Endothelial cell of umbilical vein (primary cell): Measurements from ENCODE around the gene MREG. TPM values are rescaled to one million over a fixed set of nuclear protein-coding genes. Genes with fewer than 3 reads are reported as not detected.

Experiments
- BruUV-seq: library from RNA; stranded (reverse); fragments of 400-500 nt; replicated peaks from 2 replicates; lab custom pipeline; 2021; lab: Mats Ljungman, UMichigan
- CTCF ChIA-PET: fragments of 300-600, 350-600 bp; sonication (Branson Sonifier 250); formaldehyde crosslinking; loops from one replicate; lab custom pipeline; 2021; ENCODE audit warnings: antibody characterized with exemption, inconsistent platforms; lab: Charles Lee
- POLR2A ChIA-PET: fragments of 300-600, 350-600 bp; sonication (Branson Sonifier 250); formaldehyde crosslinking; loops from one replicate; lab custom pipeline; 2021; ENCODE audit warnings: antibody characterized with exemption, inconsistent platforms; lab: Charles Lee
- DNase-seq: peaks from one replicate; pipeline ENCODE4 v3.0.0-alpha.2; 2011; ENCODE audit warnings: low read depth, low spot score
- FAIRE-seq: peaks from 2 replicates; lab custom pipeline; 2011; peaks lifted over from hg19 to GRCh38; lab: Jason Lieb, UNC
- H2AFZ ChIP-seq: 2 replicates; pipeline ENCODE4 v1.6.0; 2012; ENCODE audit warnings: low read depth, low read length, control low read depth, inconsistent platforms
- H3K27ac ChIP-seq: 2 replicates; pipeline ENCODE4 v1.5.1; 2011; ENCODE audit warnings: low read depth, mild to moderate bottlenecking, control low read depth, low read length, moderate library complexity; ENCODE audit not compliant: insufficient read depth
- H3K27me3 ChIP-seq, 2 experiments: 2 replicates each; pipeline versions ENCODE4 v1.6.0 to v1.6.1; 2011; ENCODE audit warnings: low read length in 2 of 2, mixed read lengths in 1 of 2; ENCODE audit not compliant: control insufficient read depth in 2 of 2, insufficient read depth in 2 of 2
- H3K36me3 ChIP-seq, 2 experiments: 2 replicates in 1 of 2; 3 replicates in 1 of 2; pipeline ENCODE4 v1.5.1; 2011; ENCODE audit warnings: low read length in 2 of 2, mild to moderate bottlenecking in 1 of 2, moderate library complexity in 1 of 2; ENCODE audit not compliant: control insufficient read depth in 2 of 2, insufficient read depth in 2 of 2; ENCODE audit errors: extremely low read depth in 1 of 2
- H3K4me1 ChIP-seq: 3 replicates; pipeline ENCODE4 v1.5.1; 2011; ENCODE audit warnings: mild to moderate bottlenecking, low read length; ENCODE audit not compliant: control insufficient read depth, insufficient read depth; ENCODE audit errors: extremely low read depth
- H3K4me2 ChIP-seq: 2 replicates; pipeline ENCODE4 v1.6.1; 2011; ENCODE audit warnings: low read length, control low read depth, mixed read lengths; ENCODE audit not compliant: insufficient read depth
- H3K4me3 ChIP-seq, 3 experiments: fragments of 200-600 bp in 1 of 3; sonication (generic), shearing (Covaris generic) in 1 of 3; replicated peaks in 1 of 3; 2 replicates each; pipeline ENCODE4 v1.5.1; 2011 to 2016; ENCODE audit warnings: control low read depth in 3 of 3, low read length in 3 of 3, mild to moderate bottlenecking in 2 of 3, inconsistent platforms in 1 of 3, low read depth in 1 of 3, moderate library complexity in 1 of 3; ENCODE audit not compliant: insufficient read depth in 1 of 3
- H3K79me2 ChIP-seq: 2 replicates; pipeline ENCODE4 v1.6.0; 2012; ENCODE audit warnings: low read length, inconsistent platforms; ENCODE audit not compliant: control insufficient read depth, insufficient read depth
- H3K9ac ChIP-seq: replicated peaks from 2 replicates; pipeline ENCODE3; 2011; ENCODE audit warnings: low read length, control low read depth; ENCODE audit not compliant: insufficient read depth; ENCODE audit errors: extremely low read depth
- H3K9me1 ChIP-seq: replicated peaks from 3 replicates; pipeline ENCODE4 v1.6.0; 2011; ENCODE audit warnings: mild to moderate bottlenecking, low read length; ENCODE audit not compliant: control insufficient read depth, insufficient read depth; ENCODE audit errors: extremely low read depth
- H3K9me3 ChIP-seq: replicated peaks from 2 replicates; pipeline ENCODE4 v1.5.1; 2012; ENCODE audit warnings: low read length, inconsistent platforms; ENCODE audit not compliant: control insufficient read depth, insufficient read depth
- H4K20me1 ChIP-seq: replicated peaks from 2 replicates; pipeline ENCODE3; 2011; ENCODE audit warnings: mild to moderate bottlenecking, low read length; ENCODE audit not compliant: control insufficient read depth, insufficient read depth; ENCODE audit errors: extremely low read depth
- EZH2 ChIP-seq: IDR thresholded peaks from 2 replicates; pipeline ENCODE4 v1.6.1; 2012; ENCODE audit warnings: borderline replicate concordance, low read depth, mild to moderate bottlenecking, moderate library complexity, low read length, inconsistent platforms; ENCODE audit not compliant: severe bottlenecking
- FOS ChIP-seq: IDR thresholded peaks from 2 replicates; pipeline ENCODE4 v1.6.1; 2011; ENCODE audit warnings: mild to moderate bottlenecking, low read length, moderate library complexity, borderline replicate concordance; ENCODE audit not compliant: insufficient read depth
- GATA2 ChIP-seq: IDR thresholded peaks from 2 replicates; pipeline ENCODE4 v1.7.0; 2011; ENCODE audit warnings: low read depth, mild to moderate bottlenecking, moderate library complexity, mixed read lengths, low read length; ENCODE audit not compliant: insufficient read length, insufficient read depth
- JUN ChIP-seq: IDR thresholded peaks from 2 replicates; pipeline ENCODE4 v1.6.1; 2011; ENCODE audit warnings: borderline replicate concordance, low read depth; ENCODE audit not compliant: insufficient read length, insufficient read depth
- MYC ChIP-seq: IDR thresholded peaks from one replicate; pipeline ENCODE4 v1.6.1; 2011; ENCODE audit warnings: mild to moderate bottlenecking, low read depth, low read length
- POLR2A ChIP-seq: IDR thresholded peaks from 2 replicates; pipeline ENCODE4 v1.6.1; 2012; ENCODE audit warnings: low read depth, mild to moderate bottlenecking, control low read depth, low read length
- POLR2AphosphoS5 ChIP-seq: IDR thresholded peaks from 2 replicates; pipeline ENCODE4 v1.6.1; 2012; ENCODE audit warnings: low read depth, mild to moderate bottlenecking, control low read depth, low read length, moderate library complexity; ENCODE audit not compliant: insufficient read depth
- dilution Hi-C: fragments of 300-500 bp; cut with MboI; formaldehyde crosslinking; loops from one replicate; pipeline ENCODE4 v1.15.0; 2019; ENCODE audit warnings: low sequenced_read_pairs; ENCODE audit not compliant: extremely low pct_ligation_motif_present
- intact Hi-C: fragments of 100-400 bp; cut with micrococcal nuclease; formaldehyde crosslinking; loops from one replicate; pipeline ENCODE4 v1.10.0; 2022
- polyA plus RNA-seq, 4 experiments: library from polyadenylated mRNA; depleted of rRNA in 3 of 4; stranded (reverse) in 3 of 4; unstranded in 1 of 4; fragments of >200 nt; gene quantifications; 2 replicates each; pipeline versions ENCODE4 v1.2.1 to v1.2.3, GENCODE V29; 2011 to 2012; ENCODE audit warnings: missing spikeins in 1 of 4
- total RNA-seq: library from RNA; stranded (reverse); gene quantifications from 2 replicates; pipeline ENCODE4 v1.2.3, GENCODE V29; 2021
- TF ChIP-seq, protein P1 (sequence below): IDR thresholded peaks from 2 replicates; pipeline ENCODE4 v1.6.1; 2011; ENCODE audit not compliant: insufficient read depth, insufficient read length
- TF ChIP-seq, protein P2 (sequence below), 2 donors: IDR thresholded peaks; 1 replicate in 1 of 2; 2 replicates in 1 of 2; pipeline ENCODE4 v1.5.1; 2011; ENCODE audit warnings: low read length in 2 of 2, mild to moderate bottlenecking in 2 of 2, moderate library complexity in 2 of 2, control low read depth in 1 of 2, inconsistent platforms in 1 of 2, low read depth in 1 of 2; ENCODE audit not compliant: insufficient read depth in 1 of 2; ENCODE audit errors: extremely low read depth in 1 of 2

Gene MREG
- total and polyA plus RNA-seq, 2 donors (not counting 3 experiments of a cell fraction or from before 2014, with no cell fraction given) = 0.41 to 3.9 TPM

DNA sequence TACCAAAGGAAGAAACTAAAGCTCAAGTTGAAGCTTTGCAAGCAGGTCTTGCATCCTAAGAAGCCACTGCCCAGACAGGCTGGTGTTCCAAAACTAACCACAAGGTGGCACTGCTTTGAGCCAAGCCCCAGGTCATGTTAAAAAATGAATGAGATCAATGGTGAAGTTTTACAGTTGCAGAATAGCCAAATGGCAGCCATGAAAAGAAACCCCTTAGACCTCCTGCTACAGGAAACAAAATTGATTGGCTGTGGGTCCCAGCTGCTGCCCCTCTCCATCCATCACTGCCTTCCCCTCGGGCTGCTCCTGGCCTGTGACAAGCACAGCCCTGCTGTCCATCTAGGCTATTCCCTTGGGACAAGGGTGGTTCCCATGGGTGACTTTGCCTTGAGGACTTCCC, 20.7 kb upstream of the MREG start:
- Histone ChIP-seq H3K4me1 (no peaks in the 10 kb centered on the region), H3K79me2 (no peaks in the 10 kb centered on the region), H2AFZ (no peak overlapping the region), H3K4me3 (no peak overlapping the region), H3K9me3 (no peaks in the 10 kb centered on the region), H3K9me1 (no peaks in the 10 kb centered on the region), H3K27me3 (no peaks in the 10 kb centered on the region), H4K20me1 (no peaks in the 10 kb centered on the region), H3K9ac (no peak overlapping the region), H3K4me2 (no peak overlapping the region), H3K36me3 (no peaks in the 10 kb centered on the region), H3K27ac (no peak overlapping the region)
- no TSS peak for BruUV-seq
- ChIA-PET POLR2A (no interaction called here), CTCF (interaction anchor here (0.7 to 3.6 kb wide), 15 partner anchors 9 to 632 kb away, joined by 3 to 19 read pairs (median 4); partner anchors contain the start of genes PECR, TMEM169 and XRCC5)
- peak; percentile 77 for DNase-seq
- intact Hi-C loops (loop anchor here (1.0 kb wide), 3 partner anchors 71 to 632 kb away; partner anchors contain the start of gene XRCC5), dilution Hi-C loops (no loop called here)
- peak; percentile 84 for FAIRE-seq
- TF ChIP-seq, protein P1, sequence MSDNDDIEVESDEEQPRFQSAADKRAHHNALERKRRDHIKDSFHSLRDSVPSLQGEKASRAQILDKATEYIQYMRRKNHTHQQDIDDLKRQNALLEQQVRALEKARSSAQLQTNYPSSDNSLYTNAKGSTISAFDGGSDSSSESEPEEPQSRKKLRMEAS = no peak
- TF ChIP-seq, protein P2, sequence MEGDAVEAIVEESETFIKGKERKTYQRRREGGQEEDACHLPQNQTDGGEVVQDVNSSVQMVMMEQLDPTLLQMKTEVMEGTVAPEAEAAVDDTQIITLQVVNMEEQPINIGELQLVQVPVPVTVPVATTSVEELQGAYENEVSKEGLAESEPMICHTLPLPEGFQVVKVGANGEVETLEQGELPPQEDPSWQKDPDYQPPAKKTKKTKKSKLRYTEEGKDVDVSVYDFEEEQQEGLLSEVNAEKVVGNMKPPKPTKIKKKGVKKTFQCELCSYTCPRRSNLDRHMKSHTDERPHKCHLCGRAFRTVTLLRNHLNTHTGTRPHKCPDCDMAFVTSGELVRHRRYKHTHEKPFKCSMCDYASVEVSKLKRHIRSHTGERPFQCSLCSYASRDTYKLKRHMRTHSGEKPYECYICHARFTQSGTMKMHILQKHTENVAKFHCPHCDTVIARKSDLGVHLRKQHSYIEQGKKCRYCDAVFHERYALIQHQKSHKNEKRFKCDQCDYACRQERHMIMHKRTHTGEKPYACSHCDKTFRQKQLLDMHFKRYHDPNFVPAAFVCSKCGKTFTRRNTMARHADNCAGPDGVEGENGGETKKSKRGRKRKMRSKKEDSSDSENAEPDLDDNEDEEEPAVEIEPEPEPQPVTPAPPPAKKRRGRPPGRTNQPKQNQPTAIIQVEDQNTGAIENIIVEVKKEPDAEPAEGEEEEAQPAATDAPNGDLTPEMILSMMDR (IDR thresholded peaks at IDR 0.05; ENCODE audit: extremely low read depth in 1 of 2, insufficient read depth in 1 of 2, low read depth in 1 of 2, low read length in 2 of 2) = peak; percentile 84 to 86

DNA sequence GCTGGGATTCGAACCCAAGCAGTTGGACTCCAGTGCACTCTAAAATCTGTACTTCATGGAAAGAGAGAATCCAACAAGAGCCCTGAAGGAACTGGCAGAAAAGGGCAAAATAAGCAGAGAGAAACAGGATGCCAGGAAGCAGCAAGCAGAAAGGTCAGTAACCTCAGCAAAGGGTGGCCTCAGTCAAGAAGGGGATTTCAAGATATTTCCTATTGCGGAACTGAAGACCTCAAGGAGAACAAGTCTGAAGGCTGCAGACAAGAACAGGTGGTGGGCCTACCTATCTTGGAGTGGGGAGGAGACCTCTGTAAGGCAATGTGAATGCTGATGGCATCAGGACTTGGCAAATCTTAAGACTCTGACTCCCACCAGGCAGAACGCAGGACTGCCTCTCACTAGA, 20.1 kb upstream of the MREG start:
- POLR2A ChIA-PET = no interaction called here

More for the DNA sequence above, 20.1 kb upstream of the MREG start:
- Histone ChIP-seq H3K79me2 (no peaks in the 10 kb centered on the region), H3K9me3 (no peaks in the 10 kb centered on the region), H3K27ac (no peak overlapping the region), H3K9me1 (no peaks in the 10 kb centered on the region), H3K4me2 (no peak overlapping the region), H3K4me1 (no peaks in the 10 kb centered on the region), H3K4me3 (no peak overlapping the region), H3K36me3 (no peaks in the 10 kb centered on the region), H4K20me1 (no peaks in the 10 kb centered on the region), H2AFZ (no peak overlapping the region), H3K27me3 (no peaks in the 10 kb centered on the region), H3K9ac (no peak overlapping the region)
- dilution Hi-C loops = no loop called here
- CTCF ChIA-PET = interaction anchor here (0.7 to 3.6 kb wide), 15 partner anchors 8 to 633 kb away, joined by 3 to 19 read pairs (median 4); partner anchors contain the start of genes PECR, TMEM169 and XRCC5
- no peak for FAIRE-seq
- no TSS peak for BruUV-seq
- no peak for DNase-seq
- TF ChIP-seq GATA2 (no peak), POLR2AphosphoS5 (no peak), POLR2A (no peak), JUN (no peak), EZH2 (no peak), MYC (no peak), FOS (no peak)
- TF ChIP-seq, protein P1 = no peak
- TF ChIP-seq, protein P2 (IDR thresholded peaks at IDR 0.05; ENCODE audit: extremely low read depth in 1 of 2, insufficient read depth in 1 of 2, low read depth in 1 of 2, low read length in 2 of 2) = no peak
- intact Hi-C loops = no loop called here
